ENCODE data around the gene NAXD.
"Not testable (repeated sequence)": the region's sequence is repeated elsewhere in the genome, so short reads cannot be mapped to it uniquely, and the experiment has no call there.

NAXD gene

DNA sequence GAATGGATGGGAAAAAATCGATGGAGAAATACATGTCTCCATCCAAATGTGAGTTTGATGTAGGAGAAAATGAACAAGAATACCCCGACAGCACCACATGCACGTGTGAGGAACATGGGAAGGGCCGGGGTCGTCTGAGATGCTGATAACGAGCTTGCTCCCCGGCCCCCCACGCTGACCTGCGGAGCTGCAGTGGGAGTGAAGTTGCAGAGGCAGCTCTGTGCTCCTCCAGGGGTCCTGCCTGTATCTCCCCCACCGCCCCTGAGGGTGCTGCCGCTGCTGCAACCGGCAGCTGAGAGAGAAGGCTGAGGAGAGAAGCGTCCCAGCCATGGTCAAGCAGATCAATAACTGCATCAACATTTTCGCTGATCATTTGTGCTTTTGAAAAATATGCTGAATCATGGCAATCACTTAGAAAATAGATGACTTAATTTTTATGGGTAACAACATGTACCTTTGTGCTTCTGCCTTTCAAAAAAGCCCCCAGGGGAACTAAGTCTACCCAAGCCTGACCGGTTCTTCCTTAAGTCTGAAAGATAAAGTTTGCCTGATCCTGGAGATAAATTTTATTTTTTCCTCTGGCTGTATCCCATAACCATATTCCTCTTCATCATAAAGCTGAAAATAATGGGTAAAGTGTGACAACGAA lies 18.2 kb upstream of the NAXD start:
- no peak for DNase-seq

DNA sequence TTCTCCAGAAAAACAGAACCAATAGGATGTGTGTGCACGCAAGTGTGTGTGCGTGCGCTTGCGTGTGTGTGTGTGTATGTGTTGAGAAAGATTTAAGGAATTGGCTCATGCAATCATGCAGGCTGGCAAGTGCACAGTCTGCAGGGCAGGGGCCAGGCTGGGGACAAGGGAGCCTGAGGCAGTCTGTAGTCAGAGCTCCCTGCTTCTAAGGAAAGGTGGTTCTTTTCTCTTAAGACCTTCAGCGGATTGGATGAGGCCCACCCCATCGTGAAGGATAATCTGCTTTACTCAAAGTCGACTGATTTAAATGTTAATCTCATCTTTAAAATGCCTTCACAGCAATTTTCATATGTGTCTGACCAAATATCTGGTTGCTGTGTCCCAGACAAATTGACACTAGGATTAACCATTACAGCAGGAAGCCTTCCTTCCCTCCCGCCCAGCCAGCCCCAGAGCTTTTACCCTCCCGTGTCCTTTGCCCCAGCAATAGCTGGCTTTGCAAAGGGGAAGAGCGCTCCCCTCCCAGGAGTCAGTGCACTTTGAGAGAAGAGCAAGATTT lies 15.0 kb upstream of the NAXD start:
- DNase-seq: no peak

DNA sequence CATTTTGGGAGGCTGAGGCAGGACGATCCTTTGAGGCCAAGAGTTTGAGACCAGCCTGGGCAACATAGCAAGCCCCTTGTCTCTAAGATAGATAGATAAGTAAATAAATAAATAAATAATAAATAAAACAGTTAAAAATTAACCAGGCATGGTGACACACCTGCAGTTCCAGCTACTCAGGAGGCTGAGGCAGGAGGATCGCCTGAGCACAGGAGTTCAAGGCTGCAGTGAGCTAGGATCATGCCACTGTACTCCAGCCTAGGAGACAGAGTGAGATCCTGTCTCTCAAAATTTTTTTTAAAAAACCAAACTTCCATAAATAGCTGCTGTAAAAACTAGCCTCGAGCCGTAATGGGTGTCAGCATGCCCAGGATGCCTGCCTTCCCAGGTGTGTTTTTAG lies 14.4 kb upstream of the NAXD start:
- DNase-seq: no peak

DNA sequence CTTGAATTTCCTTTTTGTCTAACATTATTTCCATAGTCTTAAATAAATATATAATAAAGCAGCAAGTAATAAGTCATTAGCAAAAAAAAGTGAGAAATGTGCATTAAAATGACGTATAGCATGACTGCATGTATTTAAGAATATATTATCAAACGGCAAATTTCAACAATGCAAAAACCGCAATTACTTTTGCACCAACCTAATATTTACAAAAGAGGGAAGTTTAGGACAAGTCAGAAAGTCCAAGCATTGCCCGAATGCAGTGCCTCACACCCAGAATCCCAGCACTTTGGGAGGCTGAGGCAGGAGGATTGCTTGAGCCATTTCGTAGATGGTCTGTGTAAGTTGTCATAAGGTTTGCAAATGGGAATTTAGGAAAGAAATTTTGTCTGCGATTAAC lies 10.2 kb upstream of the NAXD start:
- no peak for DNase-seq

DNA sequence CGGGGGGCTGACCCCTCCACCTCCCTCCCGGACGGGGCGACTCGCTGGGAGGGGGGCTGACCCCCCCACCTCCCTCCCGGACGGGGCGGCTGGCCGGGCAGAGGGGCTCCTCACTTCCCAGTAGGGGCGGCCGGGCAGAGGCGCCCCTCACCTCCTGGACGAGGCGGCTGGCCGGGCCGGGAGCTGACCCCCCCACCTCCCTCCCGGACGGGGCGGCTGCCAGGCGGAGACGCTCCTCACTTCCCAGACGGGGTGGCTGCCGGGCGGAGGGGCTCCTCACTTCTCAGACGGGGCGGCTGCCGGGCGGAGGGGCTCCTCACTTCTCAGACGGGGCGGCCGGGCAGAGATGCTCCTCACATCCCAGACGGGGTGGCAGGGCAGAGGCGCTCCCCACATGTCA lies 9.1 kb upstream of the NAXD start:
- DNase-seq: not testable (repeated sequence)

DNA sequence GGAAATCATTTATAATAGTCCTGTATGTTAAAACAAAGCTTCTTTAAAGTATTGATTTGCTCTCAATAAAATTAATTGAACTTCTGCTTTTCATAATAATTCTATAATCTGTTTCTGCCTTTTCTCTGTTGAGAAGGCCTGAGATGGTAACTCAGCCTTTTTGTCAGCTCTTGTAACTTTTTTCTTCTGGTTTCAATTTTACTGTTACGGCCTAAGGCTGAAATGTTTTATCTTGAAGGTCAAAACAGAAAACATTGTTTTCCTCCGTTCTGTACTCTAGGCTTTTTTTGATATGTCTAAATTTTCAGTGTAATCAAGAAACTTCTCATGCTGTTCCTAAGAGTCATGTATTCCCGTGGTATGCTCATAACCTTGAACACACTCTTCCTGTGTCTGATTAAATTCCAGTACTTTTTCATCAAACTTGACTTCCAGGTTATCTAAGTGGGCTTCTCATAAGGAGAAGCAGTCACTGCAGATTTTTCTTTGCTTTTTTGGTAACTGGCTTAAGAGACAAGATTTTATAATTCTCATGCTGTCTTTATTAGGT lies 7.6 kb upstream of the NAXD start:
- no peak for DNase-seq

DNA sequence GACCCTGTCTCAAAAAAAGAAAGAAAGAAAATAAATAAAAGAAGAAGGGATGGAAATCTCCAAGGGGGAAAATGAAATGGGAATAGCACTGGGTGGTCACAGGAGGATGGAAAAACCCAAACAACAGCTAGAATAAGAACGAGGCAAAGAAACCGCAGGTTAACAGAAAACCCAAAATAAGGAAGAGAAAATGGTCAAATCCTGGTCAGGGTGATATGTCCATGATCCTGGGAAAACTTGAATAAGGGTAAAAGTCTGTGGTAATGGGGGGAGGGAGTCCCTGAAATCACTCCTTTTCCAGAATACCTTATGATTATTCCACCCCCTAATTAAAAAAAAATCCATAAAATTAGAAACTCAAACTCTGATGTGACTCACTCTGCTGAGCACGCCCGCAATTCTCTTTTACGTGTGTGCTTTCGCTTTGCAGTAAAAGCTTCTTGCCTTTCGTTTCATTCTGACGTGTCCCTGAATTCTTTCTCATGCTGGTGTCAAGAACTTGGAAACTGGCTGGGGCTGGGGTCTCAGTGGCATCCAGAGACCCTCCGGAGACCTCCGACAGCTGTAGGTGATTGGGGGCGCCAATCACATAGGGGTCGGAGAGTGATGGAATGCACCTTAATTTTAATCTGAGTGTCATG lies 4.3 kb upstream of the NAXD start:
- no peak for DNase-seq

DNA sequence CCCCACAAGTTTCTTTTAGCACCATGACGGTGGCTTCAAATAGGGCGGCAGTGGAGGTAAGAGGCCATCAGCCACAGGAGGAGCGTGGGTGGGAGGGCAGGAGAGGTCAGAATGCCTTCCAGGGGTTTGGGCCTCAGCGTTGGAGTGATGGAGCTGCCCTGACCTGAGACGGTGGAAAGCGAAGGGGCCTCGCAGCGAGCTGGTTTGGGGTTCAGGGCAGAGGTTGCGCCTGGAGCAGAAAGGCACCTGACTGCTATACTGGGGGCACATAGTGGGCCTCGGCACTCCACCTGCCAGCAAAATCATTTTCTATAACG lies 382 bp upstream of the NAXD start:
- no peak for DNase-seq

DNA sequence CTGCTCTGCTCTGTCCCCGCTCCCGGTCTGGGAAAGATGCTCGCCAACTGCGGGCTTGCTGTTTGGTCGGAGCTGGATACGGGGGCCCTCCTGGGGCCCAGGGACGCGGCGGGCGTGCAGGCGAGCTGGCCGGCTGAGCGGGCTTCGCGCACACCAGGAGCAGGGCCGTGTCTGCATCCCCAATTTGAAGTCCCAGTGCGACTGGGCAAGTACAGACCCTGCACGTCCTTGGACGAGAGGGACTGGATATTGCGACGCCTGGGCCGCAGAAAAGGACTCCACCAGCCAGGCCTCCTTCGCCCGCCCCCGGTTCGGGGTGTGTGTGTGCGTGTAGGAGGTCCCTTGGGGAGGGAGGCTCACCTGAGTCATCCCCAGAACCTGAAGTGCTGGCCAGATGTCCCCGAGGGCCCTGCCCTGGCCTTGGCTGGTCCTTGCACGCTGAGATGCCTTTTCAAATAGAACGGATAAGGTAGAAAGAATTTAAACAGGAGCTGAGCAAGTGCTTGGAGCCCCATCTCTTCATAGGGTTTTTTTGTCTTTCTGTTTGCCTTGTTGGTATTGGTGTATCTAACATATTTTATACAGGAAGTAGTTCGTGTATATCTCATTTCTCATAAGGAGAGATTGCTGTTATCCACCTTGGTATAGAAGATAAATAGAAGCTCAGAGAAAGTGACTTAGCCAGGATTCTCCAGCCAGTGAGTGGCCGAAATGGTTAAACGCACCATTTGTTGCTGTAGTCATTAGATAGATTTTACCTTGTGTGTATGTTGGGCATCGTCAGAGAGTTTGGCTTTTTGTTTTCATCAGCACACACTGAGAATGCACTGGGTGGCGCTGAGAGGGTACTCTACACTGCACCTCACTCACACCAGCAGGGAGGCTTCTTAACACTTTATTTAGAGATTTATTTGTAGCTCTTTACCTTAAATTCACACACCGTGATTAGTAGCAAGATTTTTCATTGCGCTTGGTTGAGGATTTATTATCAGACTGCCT lies 1.1 kb downstream of the NAXD start:
- DNase-seq: peak in 1 of 2 experiments; percentile 13

DNA sequence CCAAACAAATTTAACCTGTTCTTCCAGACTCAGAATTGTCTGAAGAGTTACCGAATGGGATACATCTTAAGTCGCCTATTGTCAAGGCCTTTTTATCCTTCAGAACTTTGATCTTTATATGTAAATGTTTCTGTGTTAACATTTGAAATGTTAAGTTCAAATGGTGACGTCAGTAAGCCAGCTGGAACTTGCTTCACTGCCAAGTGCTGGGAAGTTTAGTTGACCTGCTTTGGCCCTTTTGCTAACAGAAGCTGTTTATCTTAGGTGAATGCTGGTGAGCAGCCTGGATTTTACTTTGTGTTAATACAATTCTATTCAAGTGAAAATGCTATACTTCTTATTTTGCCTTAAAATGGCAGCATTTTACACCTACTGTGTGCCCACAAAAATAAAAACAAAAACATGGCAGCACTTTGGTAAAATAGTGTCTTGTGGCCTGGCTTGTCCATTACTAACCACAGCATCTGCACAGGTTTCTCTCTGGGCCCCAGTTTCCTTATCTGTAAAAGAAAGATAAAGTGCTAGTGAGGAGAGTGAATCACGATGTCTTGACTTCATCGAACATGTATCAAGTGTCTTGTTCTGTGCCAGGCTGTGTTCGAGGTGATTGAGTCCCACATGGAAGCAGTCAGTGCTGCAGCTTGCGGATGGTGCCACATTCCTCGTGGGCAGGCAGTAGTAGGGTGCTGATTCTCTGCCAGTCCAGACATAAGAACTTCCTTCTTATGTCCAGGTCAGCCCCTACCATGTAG lies 2.2 kb downstream of the NAXD start:
- DNase-seq: no peak

DNA sequence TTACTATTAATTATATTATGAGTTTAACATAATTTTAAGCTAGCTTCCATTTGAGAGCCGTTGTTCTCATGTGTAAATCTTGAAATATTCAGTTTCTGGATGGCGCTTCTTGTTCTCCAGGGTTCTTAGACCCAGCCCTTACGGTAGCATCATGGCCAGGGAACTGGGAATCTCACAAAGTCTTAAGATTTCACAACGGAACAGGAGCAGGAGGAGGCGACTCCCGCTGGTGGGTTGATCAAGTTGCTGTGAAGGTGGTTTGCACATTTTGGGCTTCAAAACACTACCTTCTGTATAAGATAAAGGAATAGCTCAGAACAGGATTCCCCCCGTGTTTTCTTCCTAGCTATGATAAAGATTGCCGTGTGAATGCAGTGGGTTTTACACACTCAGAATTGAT lies 2.8 kb downstream of the NAXD start:
- DNase-seq: no peak

DNA sequence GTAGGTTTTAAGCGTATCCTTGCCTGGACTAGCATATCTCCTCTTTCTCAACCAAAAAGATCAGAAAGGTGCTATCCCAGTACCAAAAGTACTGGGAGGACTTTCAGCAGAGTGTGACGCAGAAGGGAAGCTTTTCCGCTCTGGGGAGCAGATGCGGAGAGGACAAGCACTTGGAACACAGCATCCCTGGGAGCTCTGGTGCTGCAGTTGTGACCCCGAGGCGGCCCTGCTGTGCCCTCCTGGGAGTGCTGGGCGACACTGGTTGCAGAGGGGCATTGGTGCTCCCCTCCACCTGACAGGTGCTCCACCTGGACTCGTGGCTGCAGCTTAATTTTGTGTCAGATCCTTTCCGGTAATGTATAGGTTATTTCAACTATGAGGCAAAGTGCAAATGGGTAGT lies 3.4 kb downstream of the NAXD start:
- no peak for DNase-seq

DNA sequence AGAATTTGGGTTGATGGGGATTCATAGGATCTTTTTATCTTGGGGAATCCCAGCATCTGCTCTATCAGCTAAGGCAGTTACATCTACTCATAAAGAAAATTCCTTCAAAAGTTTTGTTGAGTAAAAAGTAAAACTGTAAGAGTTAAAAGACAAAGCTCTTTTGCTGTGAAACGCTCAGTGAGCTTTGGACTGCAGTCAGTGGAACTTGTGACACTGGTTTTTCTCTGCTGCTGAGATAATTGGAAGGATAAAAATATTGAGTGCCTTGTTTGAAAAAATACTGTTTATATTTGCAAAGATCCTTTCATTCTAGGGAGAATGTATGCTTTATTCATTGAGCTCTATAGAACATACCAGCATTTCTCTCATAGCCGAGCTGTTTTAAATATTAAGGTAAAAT lies 5.3 kb downstream of the NAXD start:
- DNase-seq: no peak

DNA sequence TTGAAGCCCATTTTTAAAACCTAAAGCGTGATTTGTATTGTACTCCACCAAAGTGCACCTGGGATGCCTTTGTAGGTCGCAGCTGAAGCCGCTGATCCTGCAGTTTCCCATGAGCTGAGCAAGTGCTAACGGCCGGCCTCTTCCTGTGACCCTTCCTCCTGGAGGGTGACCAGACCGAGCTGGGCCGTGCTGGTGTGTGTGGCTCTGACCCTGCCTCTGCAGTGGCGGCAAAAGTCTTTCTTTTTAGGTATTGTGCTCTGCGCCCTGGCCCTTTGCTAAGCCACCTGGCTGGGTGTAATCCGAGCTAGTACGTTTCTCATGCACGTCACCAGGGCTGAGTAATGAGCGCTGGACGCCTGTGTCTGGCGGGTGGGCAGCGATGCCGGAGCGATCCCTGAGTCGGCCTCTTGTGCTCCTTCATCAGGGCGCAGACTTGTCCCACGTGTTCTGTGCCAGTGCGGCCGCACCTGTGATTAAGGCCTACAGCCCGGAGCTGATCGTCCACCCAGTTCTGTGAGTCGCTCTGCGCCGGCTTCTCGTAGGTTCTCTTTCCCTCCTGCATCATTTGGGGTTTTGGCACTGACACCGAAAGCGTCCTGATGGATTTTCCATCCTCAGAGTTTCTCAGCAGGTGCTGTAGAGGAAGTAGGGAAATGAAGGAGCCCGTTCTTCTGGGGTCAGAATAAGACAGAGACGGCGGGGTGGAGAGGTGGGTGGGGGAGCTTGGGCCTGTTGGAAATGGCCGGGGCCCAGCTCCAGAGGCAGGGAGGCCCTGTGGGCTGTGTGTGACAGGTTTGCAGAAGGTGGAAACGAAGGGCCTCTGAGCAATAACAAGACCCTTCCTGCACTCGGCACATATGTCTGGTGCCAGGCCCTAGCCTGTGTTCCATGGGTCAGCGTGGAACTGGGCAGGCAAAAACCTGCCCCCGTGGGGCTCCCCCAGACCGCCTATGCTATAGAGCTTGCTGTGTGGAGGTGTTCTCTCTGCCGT lies 9.7 kb downstream of the NAXD start:
- no peak for DNase-seq

DNA sequence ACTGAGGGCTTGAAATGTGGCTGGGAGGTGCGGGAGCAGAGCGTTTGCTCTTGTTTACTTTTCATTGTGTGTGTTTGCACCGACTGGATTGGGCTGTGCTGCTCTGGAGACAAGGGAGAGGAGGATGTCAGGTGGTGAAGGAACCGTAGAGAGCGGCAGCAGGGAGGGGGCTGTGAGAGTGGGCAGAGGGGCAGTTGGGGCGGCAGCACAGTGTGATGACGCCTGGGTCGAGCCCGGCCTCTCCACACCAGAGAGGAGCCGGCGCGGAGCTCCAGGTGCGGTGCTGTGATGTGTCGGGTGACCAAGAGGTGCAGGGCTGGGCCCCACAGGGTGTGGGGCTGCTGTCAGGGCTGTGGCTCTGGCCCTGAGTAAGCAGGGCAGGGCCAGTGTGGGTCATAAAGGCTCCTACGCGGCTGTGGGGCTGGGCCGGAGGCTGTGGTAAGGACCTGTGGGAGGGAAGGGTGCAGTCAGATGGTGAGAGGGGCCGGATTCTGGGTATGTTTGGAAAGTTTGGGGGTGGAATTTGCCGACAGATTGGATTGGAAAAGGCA lies 10.5 kb downstream of the NAXD start:
- DNase-seq: no peak

DNA sequence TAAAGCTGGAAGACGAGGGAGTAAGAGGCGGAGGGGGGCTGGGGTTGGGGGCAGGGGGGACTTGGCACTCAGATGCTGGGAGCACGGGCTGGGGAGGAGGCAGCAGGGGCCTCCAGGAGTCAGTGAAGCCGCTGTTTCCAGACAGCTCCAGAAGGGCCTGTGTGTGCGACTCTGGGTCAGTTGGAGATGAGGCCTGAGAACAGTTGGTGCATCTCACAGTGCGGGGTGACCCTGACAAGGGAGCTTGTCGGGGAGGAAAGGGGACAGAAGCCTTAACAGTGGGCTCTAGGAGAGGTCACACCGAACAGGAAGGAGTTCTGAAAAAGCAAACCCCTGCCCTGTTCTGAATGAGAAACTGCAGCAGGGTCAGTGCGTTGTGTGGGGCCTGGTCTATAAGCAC lies 11.2 kb downstream of the NAXD start:
- DNase-seq: no peak

DNA sequence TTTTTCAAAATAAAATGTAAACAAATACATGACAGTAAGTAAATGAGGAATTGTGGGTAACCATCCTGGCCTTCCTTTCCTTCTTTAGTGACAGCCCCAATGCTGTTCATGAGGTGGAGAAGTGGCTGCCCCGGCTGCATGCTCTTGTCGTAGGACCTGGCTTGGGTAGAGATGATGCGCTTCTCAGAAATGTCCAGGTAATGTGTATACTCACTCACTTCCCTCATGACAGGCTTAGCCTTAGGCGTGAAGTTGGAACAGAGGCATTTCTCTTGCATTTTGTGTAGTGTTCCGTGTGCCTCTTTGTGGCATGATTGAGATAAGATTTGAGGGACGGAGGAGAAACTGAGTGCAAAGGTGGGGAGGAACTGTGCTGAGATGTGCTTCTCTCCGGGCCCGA lies 12.0 kb downstream of the NAXD start:
- no peak for DNase-seq

DNA sequence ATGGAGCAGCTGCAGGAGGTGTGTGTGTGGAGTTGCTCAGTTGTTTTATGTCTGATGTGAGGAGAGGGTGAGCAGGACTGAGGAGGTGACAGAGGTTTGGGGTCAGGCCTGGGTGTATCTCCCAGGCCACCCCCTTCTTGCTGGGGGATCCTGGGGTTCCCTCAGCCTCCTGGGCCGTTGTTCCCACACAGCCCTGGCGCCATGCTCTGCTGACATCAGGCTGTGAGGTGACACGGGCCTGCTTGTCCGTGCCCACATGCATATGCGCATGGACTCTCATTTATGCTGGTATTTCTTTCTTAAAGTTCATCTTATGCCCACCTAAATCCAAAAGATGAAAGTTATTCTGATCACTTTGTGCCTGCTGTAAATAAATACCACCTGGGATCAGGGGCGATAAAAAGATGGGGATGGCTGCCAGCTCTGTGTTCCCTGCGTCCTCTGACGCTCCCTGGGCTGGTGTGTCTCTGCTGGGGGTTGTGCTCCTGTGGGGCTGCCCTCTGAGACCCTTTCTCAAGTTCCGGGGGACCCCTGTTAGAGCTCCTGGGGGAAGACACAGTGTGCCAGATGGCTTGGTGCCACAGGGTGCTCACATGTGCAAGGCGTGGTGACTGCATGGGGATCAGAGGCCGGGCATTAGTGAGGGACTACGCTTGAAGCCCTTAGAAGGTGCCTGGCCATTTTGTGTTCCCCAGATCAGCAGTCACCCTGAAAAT lies 12.6 kb downstream of the NAXD start:
- DNase-seq: no peak

DNA sequence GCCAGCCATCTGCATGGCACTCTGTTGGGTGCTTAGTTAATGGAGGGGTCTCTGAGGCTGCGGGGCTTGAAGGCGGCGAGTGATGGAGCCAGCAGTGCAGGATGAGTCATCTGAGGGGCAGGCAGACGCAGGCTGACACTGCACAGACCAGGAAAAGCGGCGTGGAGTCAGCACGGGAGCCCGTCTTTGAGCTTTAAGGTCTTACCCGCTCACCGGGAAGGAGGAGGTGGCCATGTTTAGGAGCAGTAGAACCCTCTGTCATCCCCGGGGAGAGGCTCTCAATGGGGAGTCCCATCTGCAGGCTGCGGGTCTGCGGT lies 13.1 kb downstream of the NAXD start:
- DNase-seq: no peak

DNA sequence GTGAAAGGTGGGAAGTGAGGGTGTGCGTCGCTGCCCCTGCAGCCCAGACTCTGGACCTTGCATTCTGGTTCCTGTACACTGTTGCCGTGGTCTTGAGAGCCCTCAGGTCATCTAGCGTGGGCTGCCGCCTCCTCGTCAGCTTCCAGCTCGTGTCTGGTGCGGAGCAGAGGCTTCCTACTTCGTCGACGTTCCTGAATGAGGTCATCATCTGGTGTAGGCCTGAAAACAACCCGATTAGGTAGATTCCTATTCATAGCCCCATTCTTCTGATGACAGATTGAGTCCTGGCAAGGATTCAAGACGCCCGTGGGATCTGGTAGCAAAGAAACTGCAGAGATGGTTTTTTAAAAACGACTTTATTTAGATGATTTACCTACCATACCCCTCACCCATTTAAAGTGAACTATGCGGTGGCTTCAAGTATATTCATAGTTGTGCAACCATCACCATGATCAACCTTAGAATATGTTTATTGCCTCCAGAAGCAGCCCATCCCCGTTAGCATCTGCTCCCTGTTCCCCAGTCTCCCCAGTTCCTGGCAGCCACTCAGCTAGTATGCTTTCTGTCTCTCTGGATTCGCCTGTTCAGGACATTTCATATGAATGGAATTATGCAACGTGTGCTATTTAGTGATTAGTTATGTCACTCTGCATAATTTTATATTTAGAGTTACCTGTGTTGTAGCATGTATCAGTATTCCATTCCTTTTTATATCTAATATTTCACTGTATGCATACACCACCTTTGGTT lies 13.8 kb downstream of the NAXD start:
- DNase-seq: no peak
